GM21737 (cell line): ENCODE measurements around the gene FKBP1B.
"Not testable (repeated sequence)": the region's sequence is repeated elsewhere in the genome, so short reads cannot be mapped to it uniquely, and the experiment has no call there.

Experiments used
- ATAC-seq: cut with Tn5 transposase; IDR thresholded peaks from one replicate; pipeline ENCODE4 v1.9.1; 2021; ENCODE audit warnings: mild to moderate bottlenecking, moderate library complexity; ENCODE audit not compliant: unreplicated experiment

Gene FKBP1B

DNA sequence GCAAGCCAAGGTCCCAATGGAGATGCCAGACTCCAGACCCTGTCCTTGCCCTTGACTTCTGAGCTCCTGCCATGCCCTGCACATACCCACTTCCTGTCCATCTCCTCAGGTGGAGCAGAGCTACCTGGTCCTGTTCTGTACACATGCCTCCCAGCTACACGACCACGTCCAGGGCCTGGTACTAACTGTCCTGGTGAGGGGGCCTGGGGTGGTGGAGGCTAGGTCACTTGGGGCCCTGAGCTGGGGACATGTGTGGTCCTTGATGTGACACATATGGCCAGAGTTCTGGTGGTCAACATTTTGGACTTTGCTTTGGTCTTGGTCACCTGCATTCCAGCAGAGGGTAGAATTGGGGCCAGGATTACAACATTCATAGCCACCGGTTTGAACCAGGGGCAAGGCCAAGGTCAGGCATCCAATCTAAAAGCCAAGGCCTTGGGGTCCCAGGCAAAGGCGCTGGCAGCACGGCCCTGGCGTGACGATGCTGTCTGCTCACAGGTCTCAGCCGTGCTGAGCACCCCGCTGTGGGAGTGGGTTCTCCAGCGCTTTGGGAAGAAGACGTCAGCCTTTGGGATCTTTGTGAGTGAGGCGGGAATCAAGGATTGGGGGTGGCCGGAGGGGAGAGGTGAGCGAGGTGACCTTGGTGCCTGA lies 27.1 kb upstream of the FKBP1B start:
- ATAC-seq, result no peak

DNA sequence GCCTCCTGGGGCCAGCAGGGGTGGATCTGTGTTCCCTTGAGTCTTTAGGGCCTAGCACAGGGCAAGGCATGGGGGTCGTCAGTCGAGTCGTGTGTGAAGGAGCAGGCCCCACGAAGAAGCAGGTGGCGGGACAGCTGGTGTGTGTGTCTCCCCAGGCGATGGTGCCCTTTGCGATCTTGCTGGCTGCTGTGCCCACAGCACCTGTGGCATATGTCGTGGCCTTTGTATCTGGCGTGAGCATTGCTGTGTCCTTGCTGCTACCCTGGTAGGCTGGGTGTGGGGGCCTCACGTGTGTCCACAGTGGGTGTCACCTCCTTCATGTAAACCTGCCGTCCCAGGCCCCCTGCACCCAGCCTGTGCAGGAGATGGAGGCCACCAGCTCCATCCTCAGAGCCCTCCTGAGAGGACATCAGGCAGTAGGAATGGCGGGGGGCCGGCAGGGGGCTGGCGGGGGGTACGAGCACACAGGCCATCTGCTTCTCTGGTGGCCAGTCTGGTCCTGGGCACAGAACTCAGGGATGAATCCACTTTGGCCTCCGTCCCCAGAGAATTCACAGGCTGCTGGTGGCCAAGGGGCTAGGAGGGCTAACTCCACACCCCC lies 26.5 kb upstream of the FKBP1B start:
- no peak for ATAC-seq

DNA sequence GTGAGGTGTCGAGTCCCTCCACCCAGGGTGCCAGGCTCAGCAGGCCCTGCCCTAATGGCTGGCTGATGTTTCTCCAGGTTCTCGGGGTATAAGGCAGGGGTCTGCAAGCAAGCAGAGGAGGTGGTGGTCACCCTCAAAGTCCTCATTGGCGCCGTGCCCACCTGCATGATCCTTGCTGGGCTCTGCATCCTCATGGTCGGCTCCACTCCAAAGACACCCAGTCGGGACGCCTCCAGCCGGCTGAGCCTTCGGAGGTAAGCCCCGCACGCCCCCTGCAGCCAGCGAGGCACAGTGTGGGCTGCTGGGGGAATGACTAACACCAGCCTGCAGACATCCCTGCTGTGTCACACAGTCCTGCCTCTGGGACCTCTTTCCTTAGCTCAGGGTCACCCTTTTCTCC lies 25.5 kb upstream of the FKBP1B start:
- ATAC-seq, result no peak

DNA sequence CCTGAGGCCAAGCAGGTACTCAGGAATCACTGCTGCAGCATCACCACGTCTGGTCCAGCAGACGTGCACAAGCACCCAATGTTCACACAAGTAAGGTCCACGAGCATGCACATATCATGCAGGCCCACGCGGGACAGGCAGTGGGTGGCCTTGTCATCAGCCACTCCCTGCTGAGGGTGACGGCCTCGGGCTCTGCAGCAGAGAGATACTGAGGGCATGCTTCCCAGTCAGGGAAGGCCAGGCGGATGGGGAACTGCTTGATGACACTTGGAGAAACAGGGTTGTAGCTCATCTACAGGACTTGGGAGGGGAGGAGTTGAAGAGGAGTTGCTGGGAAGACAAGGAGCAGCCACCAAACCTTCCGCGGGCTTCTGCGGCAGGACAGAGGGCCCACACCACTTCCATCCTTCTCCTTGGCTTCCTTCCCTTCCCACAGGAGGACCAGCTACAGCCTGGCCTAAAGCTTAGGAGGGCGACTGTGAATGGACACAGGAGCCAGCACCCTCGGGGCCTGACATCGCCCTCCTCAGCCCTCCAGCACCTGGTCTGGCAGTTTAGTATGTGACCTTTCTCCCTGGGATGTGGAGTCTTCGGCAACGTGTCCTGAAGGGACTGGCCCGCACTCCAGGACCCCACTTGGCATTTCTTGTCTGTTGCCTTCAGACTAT lies 24.4 kb upstream of the FKBP1B start:
- ATAC-seq, result no peak

DNA sequence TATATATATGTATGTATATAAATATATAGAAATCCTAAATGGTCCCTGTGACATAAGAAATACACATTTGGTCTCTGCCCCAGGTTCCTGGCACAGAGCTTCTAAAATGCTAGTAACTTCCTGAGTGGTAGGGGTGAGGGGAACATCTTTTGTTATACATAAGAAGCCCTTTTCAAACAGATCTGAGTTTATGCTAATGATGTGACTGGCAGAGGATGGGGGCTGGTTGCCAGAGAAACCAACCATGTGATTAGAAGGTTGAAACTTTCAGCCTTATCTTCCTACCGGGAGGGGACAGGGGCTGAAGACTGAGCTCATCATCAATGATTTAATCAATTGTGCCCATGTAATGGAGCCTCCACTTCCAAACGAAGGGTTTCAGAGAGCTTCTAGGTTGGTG lies 23.3 kb upstream of the FKBP1B start:
- ATAC-seq, result no peak

DNA sequence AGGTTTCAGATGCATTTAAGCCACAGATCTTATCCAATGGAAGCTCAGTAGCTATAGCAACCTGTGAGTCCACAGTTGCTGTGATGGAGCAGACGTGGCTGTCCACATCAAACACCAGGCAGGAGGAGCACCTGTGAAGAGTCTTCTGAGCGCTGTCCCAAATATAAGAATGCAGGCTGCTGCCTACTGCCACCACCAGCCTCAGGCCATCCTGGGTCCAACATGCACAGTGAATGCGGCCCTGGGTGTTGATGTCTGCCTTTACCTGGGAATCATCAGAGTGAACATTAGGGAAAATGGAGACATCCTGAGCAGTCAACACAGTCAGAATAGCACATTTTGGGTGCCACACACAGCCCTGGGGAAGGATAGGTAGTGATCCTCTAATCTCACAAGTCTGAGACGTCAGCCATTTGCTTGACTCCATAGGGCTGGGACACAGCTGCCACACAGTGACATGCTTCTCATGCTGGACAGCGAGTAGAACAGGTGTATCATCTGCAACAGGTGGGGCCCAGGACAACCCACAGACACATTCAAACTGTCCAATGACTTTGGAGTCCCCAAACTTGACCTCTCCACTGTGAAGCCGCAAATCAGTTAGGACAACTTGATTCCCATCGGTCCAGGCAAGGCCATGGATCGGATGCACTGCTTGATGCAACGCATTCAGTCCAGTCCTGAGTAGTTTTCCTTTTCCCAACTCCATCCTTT lies 10.6 kb upstream of the FKBP1B start:
- ATAC-seq, result no peak

DNA sequence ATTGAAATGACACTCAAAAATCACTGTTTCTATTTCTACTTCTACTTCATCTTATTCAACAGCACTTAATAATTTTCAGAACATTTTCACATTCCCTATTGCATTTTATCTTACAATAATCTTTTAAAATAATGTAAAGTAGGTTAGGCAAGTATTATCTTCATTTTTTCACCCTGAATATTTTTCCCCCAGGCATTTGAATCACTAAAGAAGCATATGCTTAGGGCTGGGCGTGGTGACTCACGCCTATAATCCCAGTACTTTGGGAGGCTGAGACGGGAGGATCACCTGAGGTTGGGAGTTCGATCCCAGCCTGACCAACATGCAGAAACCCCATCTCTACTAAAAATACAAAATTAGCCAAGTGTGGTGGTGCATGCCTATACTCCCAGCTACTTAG lies 9.0 kb upstream of the FKBP1B start:
- ATAC-seq, result no peak

DNA sequence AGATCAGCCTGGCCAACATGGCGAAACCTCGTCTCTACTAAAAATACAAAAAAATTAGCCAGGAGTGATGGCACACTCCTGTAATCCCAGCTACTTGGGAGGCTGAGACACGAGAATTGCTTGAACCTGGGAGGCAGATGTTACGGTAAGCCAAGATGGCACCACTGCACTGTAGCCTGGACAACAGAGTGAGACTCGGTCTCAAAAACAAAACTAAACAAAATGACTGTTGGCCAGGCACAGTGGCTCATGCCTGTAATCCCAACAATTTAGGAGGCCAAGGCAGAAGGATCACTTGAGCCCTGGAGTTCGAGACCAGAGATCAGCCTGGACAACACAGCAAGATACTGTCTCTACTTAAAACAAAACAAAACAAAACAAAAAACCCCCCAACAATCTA lies 6.4 kb upstream of the FKBP1B start:
- ATAC-seq, result not testable (repeated sequence)

DNA sequence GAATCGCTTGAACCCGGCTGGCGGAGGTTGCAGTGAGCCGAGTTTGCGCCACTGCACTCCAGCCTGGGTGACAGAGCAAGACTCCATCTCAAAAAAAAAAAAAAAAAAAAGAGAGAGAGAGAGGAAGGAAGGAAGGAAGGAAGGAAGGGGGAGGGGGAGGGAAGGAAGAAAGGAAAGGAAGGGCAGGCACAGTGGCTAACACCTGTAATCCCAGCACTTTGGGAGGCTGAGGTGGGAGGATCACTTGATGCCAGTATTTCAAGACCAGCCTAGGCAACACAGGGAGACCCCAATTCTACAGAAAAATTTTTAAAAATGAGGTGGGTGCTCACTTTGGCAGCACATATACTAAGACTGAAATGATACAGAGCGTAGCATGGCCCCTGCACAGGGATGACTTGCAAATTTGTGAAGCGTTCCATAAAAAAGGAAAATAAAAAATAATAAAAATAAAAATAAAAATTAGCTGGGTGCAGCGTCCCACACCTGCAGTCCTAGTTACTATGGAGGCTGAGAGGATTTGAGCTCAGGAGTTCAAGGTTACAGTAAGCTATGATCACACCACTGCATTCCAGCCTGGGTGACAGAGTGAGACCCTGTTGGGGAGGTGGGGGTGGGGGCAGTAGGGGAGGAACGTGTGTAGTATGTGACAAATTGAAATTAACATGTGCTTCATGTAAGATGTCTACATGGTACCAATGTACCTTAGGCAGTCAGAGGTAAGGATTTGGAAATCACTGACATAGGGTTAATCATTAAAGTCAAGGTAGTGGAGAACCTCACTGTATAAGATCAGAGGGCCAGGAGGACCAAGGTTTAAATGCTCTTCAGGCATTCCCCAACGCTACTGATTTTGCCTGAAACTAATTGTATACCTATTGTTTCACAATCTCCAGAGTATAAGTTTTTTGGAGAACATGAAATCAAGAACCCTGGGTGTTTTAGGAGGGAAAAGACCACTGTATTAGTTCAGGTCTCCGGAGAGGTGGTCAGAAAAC lies 3.7 kb upstream of the FKBP1B start:
- ATAC-seq, result no peak

DNA sequence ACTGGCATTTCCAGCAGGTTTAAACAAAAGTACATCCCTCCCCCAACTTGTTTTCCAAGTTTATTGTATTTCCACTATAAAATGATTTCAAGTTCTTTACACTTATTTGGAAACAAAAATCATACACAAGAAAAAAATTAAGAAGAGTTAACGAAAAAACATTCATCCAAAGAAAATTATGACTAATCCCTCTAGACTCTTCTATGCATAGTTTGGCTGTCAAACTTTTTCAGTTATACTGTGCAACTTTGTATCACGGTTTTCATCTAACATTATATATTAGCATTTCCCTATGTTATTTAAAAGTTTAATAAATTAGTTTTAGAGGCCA lies 3.0 kb upstream of the FKBP1B start:
- ATAC-seq, result no peak

DNA sequence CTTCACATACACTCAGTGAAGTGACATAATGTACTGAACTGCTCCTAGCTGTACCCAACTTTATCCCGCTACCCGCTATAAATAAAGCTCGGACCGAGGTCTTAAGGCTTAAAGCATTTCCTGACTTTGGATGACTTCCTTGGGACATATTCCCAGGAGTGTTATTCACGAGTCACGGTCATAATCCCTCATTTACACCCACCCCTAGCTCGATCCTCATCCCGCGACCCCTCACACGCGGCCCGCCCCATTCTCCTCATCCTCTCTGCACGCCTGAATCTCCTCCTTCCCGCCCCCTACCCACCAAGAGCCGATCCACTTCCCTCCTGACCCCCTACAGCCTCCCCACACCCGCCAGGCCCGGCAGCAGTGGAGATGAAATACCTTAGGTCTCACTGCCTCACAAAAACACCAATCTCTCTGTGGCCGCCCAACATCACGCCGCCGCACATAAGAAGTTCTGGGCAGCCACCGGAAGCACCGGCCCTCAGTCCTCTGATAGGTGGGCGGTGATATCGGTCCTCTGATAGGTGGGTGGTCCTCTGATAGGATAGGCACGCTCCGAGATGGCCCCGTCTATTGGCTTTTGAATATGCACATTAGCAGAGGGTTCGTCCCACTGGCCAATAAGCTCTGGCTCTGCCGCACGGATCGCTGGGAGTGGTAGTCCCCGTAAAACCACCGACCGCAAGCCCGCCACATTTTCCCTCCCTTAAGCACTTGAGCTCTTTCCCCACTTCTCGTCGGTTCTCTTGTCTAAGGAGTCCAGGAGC lies 2.4 kb upstream of the FKBP1B start, which contains the start of gene WDCP:
Gene WDCP, minus strand, starts transcription at position 462 of the 773 bp plus-strand sequence. CDS start 7,897 bp downstream, outside the sequence.
- ATAC-seq, result peak; percentile 98

DNA sequence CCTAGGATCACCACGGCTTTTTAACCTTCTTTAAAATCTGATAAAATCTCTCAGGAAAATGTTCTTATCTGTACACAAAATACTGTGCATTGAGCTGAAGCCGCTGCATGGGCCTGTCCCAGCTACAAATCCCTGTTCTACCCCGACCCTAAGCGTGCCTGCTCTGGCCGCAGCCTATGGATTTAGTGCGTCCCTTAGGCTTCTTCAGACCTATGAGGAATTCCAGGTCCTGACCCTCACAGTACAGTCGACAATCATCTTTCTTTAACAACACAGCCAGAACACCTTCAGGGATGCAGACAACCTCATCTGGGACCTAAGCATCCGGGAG lies 1.9 kb upstream of the FKBP1B start:
- ATAC-seq, result peak; percentile 3

DNA sequence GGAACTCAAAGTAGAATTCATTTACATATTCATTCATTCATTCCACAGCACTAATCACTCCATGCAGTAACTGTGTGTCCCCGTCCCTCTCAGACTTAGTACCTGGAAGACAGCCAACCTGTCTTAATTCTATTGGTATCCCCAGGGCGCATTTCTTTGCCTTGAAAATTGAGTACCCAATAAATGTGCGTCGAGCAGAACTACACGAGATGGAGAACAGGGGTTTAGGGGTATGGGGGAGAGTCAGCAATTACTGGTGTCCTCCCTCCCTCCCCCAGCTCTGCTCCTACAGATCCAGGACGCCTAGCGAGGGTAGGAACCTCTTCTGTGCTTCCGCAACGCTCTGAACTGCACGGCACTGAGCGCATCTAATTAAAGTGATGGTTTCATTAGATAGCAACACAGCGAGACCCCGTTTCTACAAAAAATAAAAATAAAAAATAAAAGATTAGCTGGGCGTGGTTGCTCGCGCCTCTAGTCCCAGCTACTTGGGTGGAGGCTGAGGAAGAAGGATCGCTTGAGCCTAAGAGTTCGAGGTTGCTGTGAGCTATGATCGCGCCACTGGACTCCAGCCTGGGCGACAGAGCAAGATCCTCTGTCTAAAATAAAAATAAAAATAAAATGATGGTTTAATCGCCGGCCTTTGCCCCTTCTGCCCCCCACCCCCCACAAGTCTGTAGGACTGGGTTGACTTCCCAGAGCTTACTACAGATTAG lies 614 bp upstream of the FKBP1B start:
- ATAC-seq, result no peak

DNA sequence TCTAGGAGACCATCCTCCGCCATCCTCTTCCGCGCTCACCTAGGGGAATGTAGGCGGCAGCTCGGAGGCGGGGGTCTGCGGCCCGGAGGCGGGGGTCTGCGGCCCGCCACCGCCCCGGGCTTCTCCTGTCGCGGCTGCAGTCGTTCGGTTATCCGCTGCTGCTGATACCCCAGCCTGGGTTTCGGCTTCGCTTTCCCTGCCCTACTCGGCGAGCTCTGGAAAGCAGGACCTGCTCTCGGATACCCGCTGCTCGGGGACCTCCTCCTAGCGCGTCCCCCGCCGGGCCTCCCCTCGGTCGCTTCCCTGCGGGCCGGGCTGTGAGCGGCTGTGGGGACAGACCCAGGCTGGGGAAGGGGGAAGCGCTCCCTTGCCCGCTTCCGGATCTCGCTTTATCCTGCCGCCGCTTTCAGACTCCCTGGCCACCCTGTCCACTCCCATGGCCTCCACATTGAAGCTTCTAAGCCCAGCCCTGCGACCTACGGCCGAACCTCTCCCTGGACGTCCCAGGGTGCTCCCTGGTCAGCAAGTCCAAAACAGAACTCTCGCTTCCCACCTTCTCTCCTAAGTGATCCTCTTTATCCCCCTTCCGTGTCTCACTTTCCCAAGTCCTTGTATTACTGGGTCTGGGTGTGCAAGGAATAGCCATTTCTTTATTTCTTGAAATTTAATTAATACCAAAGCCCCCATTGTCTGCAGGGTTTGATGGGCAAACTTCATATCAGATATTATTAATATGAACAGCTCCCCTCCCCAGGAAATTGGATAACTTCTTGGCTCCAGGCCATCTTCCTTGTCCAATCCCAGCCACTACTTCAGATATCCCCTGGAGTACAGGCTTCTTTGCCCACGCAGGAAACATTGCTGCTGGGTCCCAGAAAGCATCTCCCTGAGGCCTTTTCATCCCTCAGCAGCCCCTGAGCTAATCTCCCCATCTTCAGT lies 769 bp downstream of the FKBP1B start:
- no peak for ATAC-seq

DNA sequence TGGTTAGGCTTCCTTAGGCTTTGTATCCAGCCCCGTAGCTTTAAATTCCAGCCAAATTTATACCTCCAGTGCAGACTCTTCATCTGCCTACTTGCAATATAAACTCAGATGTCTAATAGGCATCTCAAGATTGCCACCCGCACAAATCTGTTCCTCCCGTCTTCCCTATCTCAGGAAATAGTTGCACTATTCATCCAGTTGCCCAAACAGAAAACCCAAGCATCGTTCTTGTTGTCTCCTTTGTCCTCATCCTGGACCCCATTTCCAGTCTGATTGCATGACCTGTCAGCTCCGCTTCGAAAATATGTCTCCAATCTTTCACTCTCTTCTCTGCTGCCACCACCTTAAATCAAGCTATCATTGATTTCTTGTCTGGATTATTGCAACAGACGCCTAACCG lies 2.3 kb downstream of the FKBP1B start:
- ATAC-seq, result no peak

DNA sequence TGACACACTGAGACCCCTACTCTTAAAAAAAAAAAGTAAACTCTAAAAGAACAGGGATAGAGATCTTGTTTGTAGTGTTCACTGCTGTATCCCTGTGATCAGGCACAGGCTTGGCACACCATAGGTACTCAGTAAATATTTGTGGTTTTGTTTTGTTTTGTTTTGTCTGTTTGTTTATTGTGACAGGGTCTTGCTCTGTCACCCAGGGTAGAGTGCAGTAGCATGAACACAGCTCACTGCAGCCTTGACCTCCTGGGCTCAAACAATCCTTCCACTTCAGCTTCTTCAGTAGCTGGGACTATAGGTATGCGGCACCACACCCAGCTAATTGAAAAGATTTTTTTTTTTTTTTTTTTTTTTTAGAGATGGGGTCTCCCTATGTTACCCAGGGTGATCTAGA lies 3.4 kb downstream of the FKBP1B start:
- no peak for ATAC-seq

DNA sequence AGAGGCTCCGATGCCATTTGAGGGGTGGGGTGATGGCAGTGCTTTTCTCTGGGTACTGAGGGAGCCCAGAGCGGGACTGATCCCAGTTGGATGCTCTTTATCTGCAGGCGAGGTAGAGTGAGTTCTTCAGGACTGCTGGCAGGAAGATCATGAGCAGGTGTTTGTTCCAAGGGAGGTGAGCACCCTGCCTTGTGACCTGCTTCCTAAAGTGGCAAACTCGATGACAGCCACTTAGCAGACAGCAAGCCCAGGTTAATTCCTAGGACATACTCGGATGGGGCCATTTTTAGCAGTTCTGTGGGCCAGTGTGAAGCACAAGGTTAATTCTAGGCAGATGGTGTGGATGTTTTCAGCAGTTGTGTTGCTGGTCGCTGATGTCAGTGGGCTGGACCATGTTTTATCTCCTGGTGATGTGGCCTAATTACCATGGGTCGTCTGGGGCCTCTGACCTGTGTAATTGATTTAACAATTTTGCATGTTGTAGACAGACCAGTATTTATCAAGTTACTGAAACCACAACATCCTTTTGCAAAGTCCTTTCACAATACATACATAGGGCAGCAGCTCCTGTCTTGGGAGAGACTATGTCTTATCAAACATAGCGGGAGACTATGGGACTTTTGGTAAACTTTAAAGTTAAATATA lies 4.9 kb downstream of the FKBP1B start:
- ATAC-seq, result no peak

DNA sequence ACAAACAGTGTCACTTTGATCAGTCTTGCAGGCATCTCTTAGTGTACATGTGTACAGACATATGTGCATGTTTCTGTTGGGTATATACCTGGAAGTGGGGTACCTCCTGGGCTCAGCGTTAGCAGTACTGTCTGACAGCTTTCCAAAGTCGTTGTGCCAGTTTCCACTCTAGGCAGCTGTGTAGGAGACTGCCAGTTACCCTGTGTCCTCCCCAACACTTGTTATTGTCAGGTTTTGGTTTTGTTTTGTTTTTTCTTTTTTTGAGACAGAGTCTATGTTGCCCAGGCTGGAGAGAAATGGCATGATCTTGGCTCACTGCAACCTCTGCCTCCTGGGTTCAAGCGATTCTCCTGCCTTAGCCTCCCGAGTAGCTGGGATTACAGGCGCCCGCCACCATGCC lies 6.2 kb downstream of the FKBP1B start:
- ATAC-seq, result no peak
